ENCODE measurements around the gene CLTCL1.

DNA sequence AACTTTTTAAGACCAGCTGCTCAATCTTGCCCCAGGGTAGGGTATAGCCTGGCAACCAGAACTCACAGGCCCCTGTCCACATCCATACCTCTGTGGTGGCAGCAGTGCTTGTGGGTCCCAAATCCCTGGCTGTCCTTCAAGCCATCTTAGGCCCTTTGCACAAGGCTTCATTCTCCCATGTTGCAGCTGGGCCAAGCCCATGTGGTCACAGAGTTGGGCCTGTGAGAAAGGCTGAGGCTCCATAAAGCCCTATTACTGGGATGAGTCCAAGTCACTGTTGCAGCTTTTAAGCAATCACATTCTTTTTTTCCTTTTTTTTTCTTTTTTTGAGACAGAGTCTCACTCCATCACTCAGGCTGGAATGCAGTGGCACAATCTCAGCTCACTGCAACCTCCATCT is 65.1 kb downstream of the CLTCL1 start:
- TF ChIP-seq, protein P1, sequence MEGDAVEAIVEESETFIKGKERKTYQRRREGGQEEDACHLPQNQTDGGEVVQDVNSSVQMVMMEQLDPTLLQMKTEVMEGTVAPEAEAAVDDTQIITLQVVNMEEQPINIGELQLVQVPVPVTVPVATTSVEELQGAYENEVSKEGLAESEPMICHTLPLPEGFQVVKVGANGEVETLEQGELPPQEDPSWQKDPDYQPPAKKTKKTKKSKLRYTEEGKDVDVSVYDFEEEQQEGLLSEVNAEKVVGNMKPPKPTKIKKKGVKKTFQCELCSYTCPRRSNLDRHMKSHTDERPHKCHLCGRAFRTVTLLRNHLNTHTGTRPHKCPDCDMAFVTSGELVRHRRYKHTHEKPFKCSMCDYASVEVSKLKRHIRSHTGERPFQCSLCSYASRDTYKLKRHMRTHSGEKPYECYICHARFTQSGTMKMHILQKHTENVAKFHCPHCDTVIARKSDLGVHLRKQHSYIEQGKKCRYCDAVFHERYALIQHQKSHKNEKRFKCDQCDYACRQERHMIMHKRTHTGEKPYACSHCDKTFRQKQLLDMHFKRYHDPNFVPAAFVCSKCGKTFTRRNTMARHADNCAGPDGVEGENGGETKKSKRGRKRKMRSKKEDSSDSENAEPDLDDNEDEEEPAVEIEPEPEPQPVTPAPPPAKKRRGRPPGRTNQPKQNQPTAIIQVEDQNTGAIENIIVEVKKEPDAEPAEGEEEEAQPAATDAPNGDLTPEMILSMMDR (IDR thresholded peaks at IDR 0.05): no peak
- TF ChIP-seq POLR2A (IDR thresholded peaks at IDR 0.05): no peak
